T-cell (primary cell): ENCODE results near the gene FMN1. TPM values are rescaled to one million over a fixed set of nuclear protein-coding genes. Genes with fewer than 3 reads are reported as not detected.

Experiments
- ATAC-seq, 4 experiments: fragments of 200-7000 bp in 3 of 4; fragments of 150-1000 bp in 1 of 4; cut with Tn5 transposase; replicated peaks in 1 of 4; 1 replicate in 3 of 4; 2 replicates in 1 of 4; pipeline ENCODE4 v1.10.0; 2021; ENCODE audit warnings: moderate library complexity in 3 of 4, mild to moderate bottlenecking in 2 of 4, moderate number of reproducible peaks in 1 of 4
- CTCF ChIA-PET, 2 donors: fragments of 300-600 bp; sonication (Branson Sonifier 250); formaldehyde crosslinking; loops; one replicate each; lab custom pipeline; 2022; ENCODE audit warnings: antibody characterized with exemption in 2 of 2; lab: Charles Lee
- POLR2A ChIA-PET, 2 donors: fragments of 300-600 bp; sonication (Branson Sonifier 250); formaldehyde crosslinking; loops; one replicate each; lab custom pipeline; 2022; ENCODE audit warnings: antibody characterized with exemption in 2 of 2; lab: Charles Lee
- DNase-seq, 35 experiments: peaks; one replicate each; pipeline versions ENCODE4 v3.0.0 to v3.0.0-alpha.2; 2013 to 2023
- H3K27ac ChIP-seq: one replicate; pipeline ENCODE4 v1.5.1; 2013; ENCODE audit warnings: low read length
- H3K27me3 ChIP-seq, 2 experiments: replicated peaks in 1 of 2; 1 replicate in 1 of 2; 2 replicates in 1 of 2; pipeline versions ENCODE4 v1.6.1 to v1.7.0; 2013; ENCODE audit warnings: low read length in 1 of 2, mixed read lengths in 1 of 2; ENCODE audit not compliant: control insufficient read depth in 2 of 2, insufficient read depth in 2 of 2; ENCODE audit errors: extremely low read depth in 1 of 2
- H3K36me3 ChIP-seq, 2 donors: 1 replicate in 1 of 2; 2 replicates in 1 of 2; pipeline versions ENCODE4 v1.6.1 to v1.7.0; 2013; ENCODE audit warnings: low read length in 1 of 2; ENCODE audit not compliant: control insufficient read depth in 2 of 2, insufficient read depth in 1 of 2; ENCODE audit errors: extremely low read depth in 1 of 2
- H3K4me1 ChIP-seq, 2 experiments: 1 replicate in 1 of 2; 2 replicates in 1 of 2; pipeline versions ENCODE4 v1.6.1 to v1.7.0; 2013; ENCODE audit warnings: low read length in 2 of 2, mixed read lengths in 1 of 2; ENCODE audit not compliant: insufficient read depth in 2 of 2, control insufficient read depth in 1 of 2; ENCODE audit errors: extremely low read depth in 1 of 2
- H3K4me3 ChIP-seq, 2 donors: 1 replicate in 1 of 2; 2 replicates in 1 of 2; pipeline versions ENCODE4 v1.5.1 to v1.7.0; 2013; ENCODE audit warnings: mild to moderate bottlenecking in 2 of 2, low read length in 1 of 2, moderate library complexity in 1 of 2; ENCODE audit not compliant: control insufficient read depth in 1 of 2; ENCODE audit errors: extremely low read depth in 1 of 2
- H3K9me3 ChIP-seq: 2 replicates; pipeline ENCODE4 v1.7.0; 2013
- H3K27ac Mint-ChIP-seq, 2 donors: one replicate each; pipeline ENCODE4 v1.8.0; 2020 to 2021; ENCODE audit warnings: mild to moderate bottlenecking in 2 of 2, mixed read lengths in 2 of 2
- H3K27me3 Mint-ChIP-seq, 2 donors: one replicate each; pipeline ENCODE4 v1.8.0; 2021 to 2022; ENCODE audit warnings: mixed read lengths in 2 of 2
- H3K36me3 Mint-ChIP-seq: one replicate; pipeline ENCODE4 v1.8.0; 2021; ENCODE audit warnings: mixed read lengths
- H3K4me1 Mint-ChIP-seq, 3 donors: one replicate each; pipeline ENCODE4 v1.8.0; 2020 to 2022; ENCODE audit warnings: mixed read lengths in 3 of 3, mild to moderate bottlenecking in 1 of 3
- H3K4me3 Mint-ChIP-seq, 3 donors: one replicate each; pipeline ENCODE4 v1.8.0; 2020 to 2022; ENCODE audit warnings: mild to moderate bottlenecking in 3 of 3, mixed read lengths in 3 of 3, moderate library complexity in 3 of 3
- H3K9me3 Mint-ChIP-seq, 3 donors: one replicate each; pipeline ENCODE4 v1.8.0; 2020 to 2022; ENCODE audit warnings: mixed read lengths in 3 of 3
- WGBS: methylation state at CpG from one replicate; pipeline ENCODE4 v1.1.5; 2013; ENCODE audit warnings: missing lambda C conversion rate; ENCODE audit not compliant: insufficient coverage; 5-methylcytosine and 5-hydroxymethylcytosine counted together
- total RNA-seq, 35 experiments: library from RNA in 6 of 35; stranded (reverse) in 6 of 35; fragments of 120-200 nt in 1 of 35; gene quantifications; one replicate each; pipeline versions ENCODE4 v1.2.1 to v1.2.4 and lab custom pipeline; 2013 to 2026

The FMN1 gene
- total RNA-seq, 5 donors from 2014 or later (not counting 1 experiment from before 2014, with no cell fraction given): 0.20 to 22.4 (median 14.9) TPM

GRCh38 chr15:33179874-33180273 is 14.6 kb downstream of the FMN1 start:
- no peaks in the 10 kb centered on the region for H3K9me3 Mint-ChIP-seq
- no peak for DNase-seq
- H3K4me3 ChIP-seq: no peak overlapping the region
- no peaks in the 10 kb centered on the region for H3K9me3 ChIP-seq
- no peaks in the 10 kb centered on the region for H3K4me1 ChIP-seq
- H3K27ac ChIP-seq: no peak overlapping the region
- H3K27me3 Mint-ChIP-seq: no peaks in the 10 kb centered on the region
- POLR2A ChIA-PET: no interaction called here
- 100% methylated on average over 1 of the region's 5 CpGs for WGBS
- no peak overlapping the region for H3K27ac Mint-ChIP-seq
- CTCF ChIA-PET: no interaction called here
- no peaks in the 10 kb centered on the region for H3K27me3 ChIP-seq
- no peaks in the 10 kb centered on the region for H3K36me3 Mint-ChIP-seq
- no peak overlapping the region for H3K4me3 Mint-ChIP-seq
- ATAC-seq: no peak
- H3K4me1 Mint-ChIP-seq: no peaks in the 10 kb centered on the region
- H3K36me3 ChIP-seq: no peaks in the 10 kb centered on the region

- Mint-ChIP-seq H3K36me3 (no peaks in the 10 kb centered on the region), H3K4me1 (no peaks in the 10 kb centered on the region), H3K4me3 (no peak overlapping the region), H3K27me3 (peaks cover 9 to 12% of the 10 kb centered on the region in 2 donors), H3K27ac (no peak overlapping the region), H3K9me3 (no peaks in the 10 kb centered on the region)
- DNase-seq (no peak), ATAC-seq (no peak)
- no CpG with 5 or more reads among the region's 2 CpGs for WGBS
- Histone ChIP-seq H3K4me1 (no peaks in the 10 kb centered on the region), H3K27me3 (no peaks in the 10 kb centered on the region), H3K9me3 (no peaks in the 10 kb centered on the region), H3K4me3 (no peak overlapping the region), H3K36me3 (no peaks in the 10 kb centered on the region), H3K27ac (no peak overlapping the region)
- CTCF ChIA-PET: no interaction called here
- POLR2A ChIA-PET: interaction anchor here in 1 of 2 donors (0.5 kb wide), 1 partner anchor 13 kb away, joined by 3 read pairs; no protein-coding TSS in a partner anchor
Observed at GRCh38 chr15:33171202-33171601, 23.3 kb downstream of the FMN1 start.

GRCh38 chr15:33169625-33170024 is 24.9 kb downstream of the FMN1 start:
- no peak overlapping the region for H3K4me3 Mint-ChIP-seq
- no peaks in the 10 kb centered on the region for H3K4me1 Mint-ChIP-seq
- CTCF ChIA-PET: interaction anchor here in 1 of 2 donors (0.6 kb wide), 1 partner anchor 252 kb away, joined by 5 read pairs; no protein-coding TSS in a partner anchor
- ATAC-seq (no peak), DNase-seq (no peak)
- no peak overlapping the region for H3K4me3 ChIP-seq
- no peaks in the 10 kb centered on the region for H3K27me3 ChIP-seq
- H3K36me3 ChIP-seq: no peaks in the 10 kb centered on the region
- POLR2A ChIA-PET: no interaction called here
- peaks cover 9 to 12% of the 10 kb centered on the region in 2 donors for H3K27me3 Mint-ChIP-seq
- no peaks in the 10 kb centered on the region for H3K9me3 ChIP-seq
- no peaks in the 10 kb centered on the region for H3K9me3 Mint-ChIP-seq
- H3K4me1 ChIP-seq: no peaks in the 10 kb centered on the region
- no peak overlapping the region for H3K27ac Mint-ChIP-seq
- H3K27ac ChIP-seq: no peak overlapping the region
- WGBS: no CpG with 5 or more reads among the region's 3 CpGs
- no peaks in the 10 kb centered on the region for H3K36me3 Mint-ChIP-seq

- ChIA-PET CTCF (no interaction called here), POLR2A (no interaction called here)
- no peaks in the 10 kb centered on the region for H3K9me3 Mint-ChIP-seq
- Histone ChIP-seq H3K9me3 (no peaks in the 10 kb centered on the region), H3K36me3 (no peaks in the 10 kb centered on the region), H3K4me3 (no peak overlapping the region), H3K27me3 (no peaks in the 10 kb centered on the region), H3K27ac (no peak overlapping the region), H3K4me1 (no peaks in the 10 kb centered on the region)
- peaks cover 13 to 18% of the 10 kb centered on the region in 2 donors for H3K27me3 Mint-ChIP-seq
- H3K4me1 Mint-ChIP-seq: no peaks in the 10 kb centered on the region
- WGBS: no CpG with 5 or more reads among the region's 2 CpGs
- ATAC-seq: no peak
- DNase-seq: no peak
- no peaks in the 10 kb centered on the region for H3K36me3 Mint-ChIP-seq
- H3K4me3 Mint-ChIP-seq: no peak overlapping the region
- H3K27ac Mint-ChIP-seq: no peak overlapping the region
Observed at GRCh38 chr15:33168444-33168843, 26.1 kb downstream of the FMN1 start.

- Histone ChIP-seq H3K27ac (no peak overlapping the region), H3K36me3 (no peaks in the 10 kb centered on the region), H3K9me3 (no peaks in the 10 kb centered on the region), H3K4me1 (no peaks in the 10 kb centered on the region), H3K27me3 (peaks cover 0 to 4% of the 10 kb centered on the region in 2 experiments), H3K4me3 (no peak overlapping the region)
- ATAC-seq (no peak), DNase-seq (no peak)
- H3K27ac Mint-ChIP-seq: no peak overlapping the region
- WGBS: no CpG with 5 or more reads among the region's 3 CpGs
- H3K9me3 Mint-ChIP-seq: no peaks in the 10 kb centered on the region
- peaks cover 16 to 18% of the 10 kb centered on the region in 2 donors for H3K27me3 Mint-ChIP-seq
- POLR2A ChIA-PET: no interaction called here
- CTCF ChIA-PET: interaction anchor here in 1 of 2 donors (0.7 kb wide), 1 partner anchor 81 kb away, joined by 5 read pairs; no protein-coding TSS in a partner anchor
- H3K4me1 Mint-ChIP-seq: peaks cover 12 to 13% (median 12%) of the 10 kb centered on the region in 3 donors
- H3K36me3 Mint-ChIP-seq: no peaks in the 10 kb centered on the region
- H3K4me3 Mint-ChIP-seq: no peak overlapping the region
Observed at GRCh38 chr15:33163816-33164215, 30.7 kb downstream of the FMN1 start.

- Mint-ChIP-seq H3K27ac (no peak overlapping the region), H3K4me1 (peaks cover 12 to 13% (median 12%) of the 10 kb centered on the region in 3 donors), H3K4me3 (no peak overlapping the region), H3K36me3 (no peaks in the 10 kb centered on the region), H3K9me3 (no peaks in the 10 kb centered on the region), H3K27me3 (peaks cover 10 to 11% of the 10 kb centered on the region in 2 donors)
- 82% methylated on average over 2 of the region's 3 CpGs for WGBS
- H3K9me3 ChIP-seq: no peaks in the 10 kb centered on the region
- ChIA-PET POLR2A (no interaction called here), CTCF (no interaction called here)
- DNase-seq (no peak), ATAC-seq (no peak)
- no peak overlapping the region for H3K4me3 ChIP-seq
- no peak overlapping the region for H3K27ac ChIP-seq
- peaks cover 0 to 4% of the 10 kb centered on the region in 2 experiments for H3K27me3 ChIP-seq
- no peaks in the 10 kb centered on the region for H3K36me3 ChIP-seq
- H3K4me1 ChIP-seq: no peaks in the 10 kb centered on the region
Observed at GRCh38 chr15:33161209-33161608, 33.3 kb downstream of the FMN1 start.
